GM23338 (cell line): ENCODE results near the gene GPC5.
A peak's percentile ranks its signal among the peaks of the same experiment; 100 is the strongest.

Experiments used
- CREB1 ChIP-seq: fragments of 250-450 bp; sonication (Bioruptor Pico); IDR thresholded peaks from 2 replicates; pipeline ENCODE4 v1.5.0; 2020; ENCODE audit warnings: low read depth, mild to moderate bottlenecking, moderate library complexity
- EZH2 ChIP-seq: fragments of 200-600 bp; sonication (generic); IDR thresholded peaks from one replicate; pipeline ENCODE4 v1.8.0; 2017; ENCODE audit warnings: antibody characterized with exemption, mild to moderate bottlenecking, low read depth; ENCODE audit not compliant: unreplicated experiment
- TF ChIP-seq, protein P1 (sequence below), 2 experiments: fragments of 200-600 bp in 1 of 2; sonication (generic) in 1 of 2; conservative IDR thresholded peaks; 2 replicates each; pipeline versions ENCODE4 v1.5.1 to v1.6.1; 2016 to 2017; ENCODE audit warnings: antibody characterized with exemption in 2 of 2, low read depth in 2 of 2, mild to moderate bottlenecking in 2 of 2, moderate library complexity in 1 of 2

DNA sequence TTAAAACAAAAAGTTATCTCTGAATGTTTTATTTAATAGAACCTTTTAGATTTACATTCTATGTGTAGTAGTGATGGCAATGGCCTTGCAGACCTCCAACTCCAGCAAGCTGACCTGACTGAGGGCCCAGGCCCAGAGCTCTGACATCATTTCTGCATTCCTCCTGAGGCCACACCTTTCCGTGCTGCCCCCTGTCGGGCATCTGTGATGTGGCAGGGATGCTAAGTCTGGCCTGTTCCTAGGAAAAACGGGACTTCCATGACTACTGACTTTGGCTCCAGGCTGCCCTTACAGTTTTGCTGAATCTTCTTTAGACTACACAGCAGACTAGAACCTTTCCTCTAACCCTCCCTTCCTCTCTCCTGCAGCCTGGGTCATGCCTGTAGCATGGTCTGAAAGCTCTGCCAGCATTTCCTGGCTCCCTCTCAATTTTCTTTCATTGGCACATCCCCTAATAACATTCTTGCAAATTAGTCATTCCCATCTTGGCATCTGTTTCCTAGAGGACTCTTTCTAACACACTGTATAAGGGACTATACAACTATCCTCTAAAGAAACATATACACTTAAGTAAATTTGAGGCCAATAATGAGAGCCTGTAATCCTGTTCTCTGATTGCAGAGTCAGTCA, 249.1 kb downstream of the GPC5 start:
- TF ChIP-seq CREB1 (CRISPR knock-in tag) = peak; percentile 80
- TF ChIP-seq, protein P1, sequence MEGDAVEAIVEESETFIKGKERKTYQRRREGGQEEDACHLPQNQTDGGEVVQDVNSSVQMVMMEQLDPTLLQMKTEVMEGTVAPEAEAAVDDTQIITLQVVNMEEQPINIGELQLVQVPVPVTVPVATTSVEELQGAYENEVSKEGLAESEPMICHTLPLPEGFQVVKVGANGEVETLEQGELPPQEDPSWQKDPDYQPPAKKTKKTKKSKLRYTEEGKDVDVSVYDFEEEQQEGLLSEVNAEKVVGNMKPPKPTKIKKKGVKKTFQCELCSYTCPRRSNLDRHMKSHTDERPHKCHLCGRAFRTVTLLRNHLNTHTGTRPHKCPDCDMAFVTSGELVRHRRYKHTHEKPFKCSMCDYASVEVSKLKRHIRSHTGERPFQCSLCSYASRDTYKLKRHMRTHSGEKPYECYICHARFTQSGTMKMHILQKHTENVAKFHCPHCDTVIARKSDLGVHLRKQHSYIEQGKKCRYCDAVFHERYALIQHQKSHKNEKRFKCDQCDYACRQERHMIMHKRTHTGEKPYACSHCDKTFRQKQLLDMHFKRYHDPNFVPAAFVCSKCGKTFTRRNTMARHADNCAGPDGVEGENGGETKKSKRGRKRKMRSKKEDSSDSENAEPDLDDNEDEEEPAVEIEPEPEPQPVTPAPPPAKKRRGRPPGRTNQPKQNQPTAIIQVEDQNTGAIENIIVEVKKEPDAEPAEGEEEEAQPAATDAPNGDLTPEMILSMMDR (conservative IDR thresholded peaks at IDR 0.05; ENCODE audit: low read depth in 2 of 2) = peak; percentile 86 to 89
- no peak for TF ChIP-seq EZH2
